Fibroblast of lung (primary cell): ENCODE data around the gene GGACT. TPM values are rescaled to one million over a fixed set of nuclear protein-coding genes. Genes with fewer than 3 reads are reported as not detected.

ENCODE experiments used
- DNase-seq, 2 donors: peaks; one replicate each; pipeline versions ENCODE4 v3.0.0 to v3.0.0-alpha.2; 2010; ENCODE audit warnings: low read depth in 2 of 2
- H2AFZ ChIP-seq: 2 replicates; pipeline ENCODE4 v1.5.1; 2012; ENCODE audit warnings: low read length, control low read depth, inconsistent platforms
- H3K27ac ChIP-seq: 2 replicates; pipeline ENCODE4 v1.5.1; 2011; ENCODE audit warnings: low read length, control low read depth; ENCODE audit not compliant: insufficient read depth
- H3K27me3 ChIP-seq: 2 replicates; pipeline ENCODE4 v1.5.1; 2011; ENCODE audit warnings: mild to moderate bottlenecking, low read length; ENCODE audit not compliant: control insufficient read depth, insufficient read depth
- H3K36me3 ChIP-seq: 2 replicates; pipeline ENCODE4 v1.5.1; 2011; ENCODE audit warnings: low read length; ENCODE audit not compliant: control insufficient read depth, insufficient read depth
- H3K4me1 ChIP-seq: 2 replicates; pipeline ENCODE4 v1.5.1; 2011; ENCODE audit warnings: low read length; ENCODE audit not compliant: control insufficient read depth, insufficient read depth; ENCODE audit errors: extremely low read depth
- H3K4me2 ChIP-seq: 2 replicates; pipeline ENCODE4 v1.5.1; 2011; ENCODE audit warnings: low read length, control low read depth; ENCODE audit not compliant: insufficient read depth; ENCODE audit errors: extremely low read depth
- H3K4me3 ChIP-seq, 4 experiments: fragments of 200-600 bp in 1 of 4; sonication (generic) in 1 of 4; replicated peaks in 1 of 4; 2 replicates each; pipeline ENCODE4 v1.5.1; 2011 to 2016; ENCODE audit warnings: low read length in 4 of 4, low read depth in 3 of 4, mild to moderate bottlenecking in 3 of 4, control low read depth in 2 of 4, inconsistent platforms in 1 of 4, mixed read lengths in 1 of 4; ENCODE audit not compliant: insufficient read depth in 1 of 4; ENCODE audit errors: control extremely low read depth in 1 of 4
- H3K79me2 ChIP-seq: 2 replicates; pipeline ENCODE4 v1.5.1; 2012; ENCODE audit warnings: mild to moderate bottlenecking, low read length, inconsistent platforms; ENCODE audit not compliant: control insufficient read depth, insufficient read depth
- H3K9ac ChIP-seq: 2 replicates; pipeline ENCODE4 v1.5.1; 2011; ENCODE audit warnings: mild to moderate bottlenecking, low read length, control low read depth; ENCODE audit not compliant: insufficient read depth
- H3K9me3 ChIP-seq: 2 replicates; pipeline ENCODE4 v1.5.1; 2012; ENCODE audit warnings: low read depth, low read length; ENCODE audit not compliant: control insufficient read depth, insufficient read depth
- H4K20me1 ChIP-seq: 2 replicates; pipeline ENCODE4 v1.5.1; 2011; ENCODE audit warnings: low read length; ENCODE audit not compliant: control insufficient read depth, insufficient read depth; ENCODE audit errors: extremely low read depth
- CTCF ChIP-seq, 2 donors: IDR thresholded peaks in 1 of 2; conservative IDR thresholded peaks in 1 of 2; 1 replicate in 1 of 2; 2 replicates in 1 of 2; pipeline ENCODE4 v1.5.1; 2011 to 2012; ENCODE audit warnings: low read length in 2 of 2, control low read depth in 1 of 2, inconsistent platforms in 1 of 2, low read depth in 1 of 2, mild to moderate bottlenecking in 1 of 2
- EZH2 ChIP-seq: IDR thresholded peaks from 2 replicates; pipeline ENCODE4 v1.5.1; 2012; ENCODE audit warnings: low read length, control low read depth, mild to moderate bottlenecking; ENCODE audit errors: missing control alignments
- polyA plus RNA-seq, 2 donors: library from polyadenylated mRNA; depleted of rRNA in 1 of 2; stranded (reverse) in 1 of 2; unstranded in 1 of 2; fragments of >200 nt; gene quantifications; 2 replicates each; pipeline ENCODE4 v1.2.1, GENCODE V29; 2011 to 2012; ENCODE audit warnings: missing spikeins in 1 of 2
- total RNA-seq: library from RNA; depleted of rRNA; stranded (reverse); fragments of >200 nt; gene quantifications from 2 replicates; pipeline ENCODE4 v1.2.1, GENCODE V29; 2014

GGACT gene
- total and polyA plus RNA-seq, 2 donors (not counting 1 experiment from before 2014, with no cell fraction given), result 2.6 to 6.6 TPM

GRCh38 chr13:100566543-100566942 lies 22.0 kb downstream of the GGACT start:
- no peaks in the 10 kb centered on the region for H3K27me3 ChIP-seq
- no peaks in the 10 kb centered on the region for H3K9me3 ChIP-seq
- H3K27ac ChIP-seq, result no peak overlapping the region
- no peaks in the 10 kb centered on the region for H3K4me1 ChIP-seq
- TF ChIP-seq CTCF (conservative IDR thresholded peaks at IDR 0.05 in 1 of 2, IDR thresholded peaks at IDR 0.05 in 1 of 2; ENCODE audit: low read depth in 1 of 2, low read length in 2 of 2) (no peak), EZH2 (no peak)
- no peak overlapping the region for H3K4me2 ChIP-seq
- H3K79me2 ChIP-seq, result no peaks in the 10 kb centered on the region
- no peak overlapping the region for H3K4me3 ChIP-seq
- no peaks in the 10 kb centered on the region for H3K36me3 ChIP-seq
- peak in 1 of 2 donors; percentile 60 for DNase-seq
- H2AFZ ChIP-seq, result no peak overlapping the region
- H4K20me1 ChIP-seq, result no peaks in the 10 kb centered on the region
- H3K9ac ChIP-seq, result no peak overlapping the region

- H4K20me1 ChIP-seq, result no peaks in the 10 kb centered on the region
- H3K4me3 ChIP-seq, result no peak overlapping the region
- no peak for DNase-seq
- no peaks in the 10 kb centered on the region for H3K79me2 ChIP-seq
- H3K9ac ChIP-seq, result no peak overlapping the region
- H2AFZ ChIP-seq, result no peak overlapping the region
- no peak overlapping the region for H3K27ac ChIP-seq
- H3K27me3 ChIP-seq, result no peaks in the 10 kb centered on the region
- no peak for TF ChIP-seq EZH2
- no peak for TF ChIP-seq CTCF (conservative IDR thresholded peaks at IDR 0.05 in 1 of 2, IDR thresholded peaks at IDR 0.05 in 1 of 2; ENCODE audit: low read depth in 1 of 2, low read length in 2 of 2)
- no peaks in the 10 kb centered on the region for H3K9me3 ChIP-seq
- H3K4me1 ChIP-seq, result no peaks in the 10 kb centered on the region
- H3K36me3 ChIP-seq, result no peaks in the 10 kb centered on the region
- no peak overlapping the region for H3K4me2 ChIP-seq
Observed at GRCh38 chr13:100565286-100565685, 23.3 kb downstream of the GGACT start.

- Histone ChIP-seq H3K27ac (no peak overlapping the region), H3K4me2 (no peak overlapping the region), H3K4me1 (no peaks in the 10 kb centered on the region), H3K9me3 (no peaks in the 10 kb centered on the region), H3K4me3 (no peak overlapping the region), H3K27me3 (no peaks in the 10 kb centered on the region), H3K79me2 (no peaks in the 10 kb centered on the region), H3K9ac (no peak overlapping the region), H3K36me3 (no peaks in the 10 kb centered on the region), H4K20me1 (no peaks in the 10 kb centered on the region), H2AFZ (no peak overlapping the region)
- TF ChIP-seq EZH2, result no peak
- TF ChIP-seq CTCF (conservative IDR thresholded peaks at IDR 0.05 in 1 of 2, IDR thresholded peaks at IDR 0.05 in 1 of 2; ENCODE audit: low read depth in 1 of 2, low read length in 2 of 2), result no peak
- no peak for DNase-seq
Observed at GRCh38 chr13:100564444-100565223, 24.0 kb downstream of the GGACT start.
